Effector CD4-positive, alpha-beta T cell (primary cell): ENCODE measurements around the gene BOD1L1.

Source experiments
- DNase-seq: peaks from one replicate; pipeline ENCODE4 v3.0.0-alpha.2; 2020
- total RNA-seq: gene quantifications from one replicate; lab custom pipeline; 2026; lab: John Stamatoyannopoulos, UW

The BOD1L1 gene
- 195 reads per million, percentile 92 among the genes with 10 or more reads in this experiment for total RNA-seq

DNA sequence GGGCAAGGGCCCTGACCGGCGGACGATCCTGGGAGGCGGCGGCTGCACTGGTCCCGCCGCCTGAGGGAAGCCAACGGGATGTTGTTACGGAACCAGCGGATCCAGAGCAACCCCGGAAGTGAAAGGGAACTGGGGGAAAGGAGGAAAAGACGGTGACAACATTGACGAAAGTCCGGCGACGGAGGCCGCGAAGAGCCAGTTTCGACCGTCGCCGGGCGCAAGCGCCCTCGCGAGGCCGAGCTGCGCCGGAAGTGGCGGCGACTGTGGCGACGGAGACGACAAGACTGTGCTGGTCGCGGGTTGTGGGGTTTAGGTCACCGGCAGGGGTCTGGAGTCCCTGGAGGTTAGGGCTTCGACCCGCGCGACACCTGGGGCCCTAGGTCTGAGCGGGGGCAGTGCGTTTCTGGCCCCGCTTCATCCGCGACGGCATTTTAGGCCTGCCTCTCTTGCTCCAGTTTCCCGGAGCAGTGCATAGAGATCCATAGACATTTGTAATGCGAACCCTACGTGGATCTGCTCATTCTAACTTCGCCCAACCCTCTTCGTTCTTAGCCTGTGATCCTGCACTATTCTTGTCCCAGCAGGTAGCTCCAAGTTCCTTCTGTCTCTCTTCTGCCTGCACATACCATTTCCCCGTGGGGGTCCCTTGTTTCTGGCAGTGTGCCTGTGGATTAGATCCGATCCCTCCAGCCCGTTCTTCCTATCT, at the start of gene BOD1L1:
Gene BOD1L1 (minus strand): TSS at position 120 of the 706 bp plus-strand sequence. CDS start 138 bp downstream, outside the sequence.
- DNase-seq, result peak; percentile 65

DNA sequence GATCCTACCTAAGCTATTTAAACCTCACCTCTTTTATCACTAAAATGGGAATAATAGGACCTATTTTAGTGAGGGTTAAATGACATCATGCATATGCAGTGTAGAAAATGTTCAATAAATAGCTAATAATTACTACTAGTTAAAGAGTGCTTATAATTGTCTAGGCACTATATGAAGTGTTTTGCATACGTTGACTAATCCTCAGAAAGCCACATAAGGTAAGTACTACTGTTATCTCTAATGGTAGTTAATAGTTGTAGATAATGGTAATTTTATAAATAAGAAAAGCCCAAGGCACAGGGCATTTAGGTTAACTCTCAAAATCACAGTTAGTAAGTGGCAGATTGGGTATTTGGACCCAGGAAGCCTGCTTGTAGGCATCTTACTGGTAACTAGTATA, 47.4 kb upstream of the BOD1L1 start:
- DNase-seq, result no peak

DNA sequence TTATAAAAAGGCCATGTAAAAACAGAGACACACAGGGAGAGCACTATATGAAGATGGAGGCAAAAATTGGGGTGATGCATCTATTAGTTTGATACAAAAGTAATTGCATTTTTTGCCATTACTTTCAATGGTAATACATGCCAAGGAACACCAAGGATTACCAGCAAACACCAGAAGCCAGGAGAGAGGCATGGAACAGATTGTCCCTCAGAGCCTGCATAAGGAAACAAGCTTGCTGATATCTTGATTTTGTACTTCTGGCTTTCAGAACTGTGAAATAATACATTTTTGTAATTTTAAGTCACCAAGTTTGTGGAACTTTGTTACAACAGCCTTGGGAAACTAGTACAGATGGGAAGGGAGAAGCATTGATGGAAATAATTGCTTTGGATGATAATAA, 45.6 kb upstream of the BOD1L1 start:
- no peak for DNase-seq

DNA sequence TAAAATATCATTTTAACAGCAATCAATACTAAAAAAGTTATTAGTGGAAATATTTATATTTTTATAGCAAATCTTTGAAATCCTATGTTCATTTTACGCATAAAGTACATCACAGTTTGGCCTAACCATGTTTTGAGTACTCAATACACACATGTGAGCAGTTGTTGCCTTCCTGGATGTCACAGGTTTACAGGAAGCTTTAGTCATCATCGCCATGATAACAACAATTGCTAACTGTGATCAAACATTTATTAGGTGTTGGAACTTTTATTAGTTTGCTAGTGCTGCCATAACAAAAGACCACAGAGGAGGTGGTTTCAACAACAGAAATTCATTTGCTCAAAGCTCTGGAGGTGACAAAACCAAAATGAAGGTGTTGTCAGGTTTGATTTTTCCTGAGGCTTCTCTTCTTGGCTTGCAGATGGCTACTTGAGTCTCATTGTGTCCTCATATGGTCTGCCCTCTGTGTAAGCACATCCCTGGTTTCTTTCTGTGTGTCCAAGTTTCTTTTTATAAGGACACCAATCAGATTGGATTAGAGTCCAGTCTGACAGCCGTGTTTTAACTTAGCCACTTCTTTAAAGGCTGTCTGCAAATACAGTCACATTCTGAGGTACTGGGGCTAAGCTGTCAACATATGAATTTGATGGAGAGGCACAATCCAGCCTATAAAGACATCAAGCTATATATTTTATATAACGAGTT, 43.1 kb upstream of the BOD1L1 start:
- no peak for DNase-seq

DNA sequence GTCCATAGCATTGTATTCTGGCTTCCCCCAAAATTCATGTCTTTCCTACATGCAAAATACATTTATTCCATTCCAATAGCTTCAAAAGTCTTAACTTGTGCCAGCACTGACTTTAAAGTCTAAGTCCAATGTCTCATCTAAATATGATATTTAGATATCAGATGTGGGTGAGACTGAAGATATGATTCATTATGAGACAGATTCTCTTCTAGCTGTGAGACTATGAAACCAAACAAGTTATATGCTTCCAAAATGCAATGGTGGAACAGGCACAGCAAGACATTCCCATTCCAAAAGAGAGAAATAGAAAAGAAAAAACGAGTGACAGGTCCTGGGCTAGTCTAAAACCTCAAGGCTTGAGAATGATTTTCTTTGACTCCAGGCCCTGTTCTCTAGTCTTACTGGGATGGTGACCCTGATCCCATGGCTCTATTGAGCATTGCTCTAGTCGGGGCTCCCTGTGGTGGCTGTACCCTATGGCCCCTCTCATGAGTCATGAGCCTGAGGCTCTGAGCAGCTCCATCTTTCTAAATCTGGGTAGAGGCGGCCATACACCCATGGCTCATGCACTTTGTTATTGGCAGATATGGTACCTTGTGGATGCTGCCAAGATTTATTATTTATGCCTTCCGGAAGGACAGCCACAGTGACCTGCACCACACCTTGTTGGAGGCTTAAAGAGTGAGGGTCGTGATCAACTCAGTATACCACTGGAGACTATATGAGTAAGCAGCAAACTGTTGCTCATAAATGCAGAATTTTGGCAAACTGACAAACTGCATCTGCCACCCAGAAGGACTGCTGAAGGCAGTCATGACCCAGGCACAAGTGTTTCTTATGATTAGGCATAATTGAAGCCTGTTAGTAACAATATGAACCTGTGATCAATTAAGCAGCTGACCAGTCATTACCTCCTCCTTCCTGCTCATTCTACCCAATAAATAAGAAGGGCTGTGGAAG, 38.5 kb upstream of the BOD1L1 start:
- no peak for DNase-seq

DNA sequence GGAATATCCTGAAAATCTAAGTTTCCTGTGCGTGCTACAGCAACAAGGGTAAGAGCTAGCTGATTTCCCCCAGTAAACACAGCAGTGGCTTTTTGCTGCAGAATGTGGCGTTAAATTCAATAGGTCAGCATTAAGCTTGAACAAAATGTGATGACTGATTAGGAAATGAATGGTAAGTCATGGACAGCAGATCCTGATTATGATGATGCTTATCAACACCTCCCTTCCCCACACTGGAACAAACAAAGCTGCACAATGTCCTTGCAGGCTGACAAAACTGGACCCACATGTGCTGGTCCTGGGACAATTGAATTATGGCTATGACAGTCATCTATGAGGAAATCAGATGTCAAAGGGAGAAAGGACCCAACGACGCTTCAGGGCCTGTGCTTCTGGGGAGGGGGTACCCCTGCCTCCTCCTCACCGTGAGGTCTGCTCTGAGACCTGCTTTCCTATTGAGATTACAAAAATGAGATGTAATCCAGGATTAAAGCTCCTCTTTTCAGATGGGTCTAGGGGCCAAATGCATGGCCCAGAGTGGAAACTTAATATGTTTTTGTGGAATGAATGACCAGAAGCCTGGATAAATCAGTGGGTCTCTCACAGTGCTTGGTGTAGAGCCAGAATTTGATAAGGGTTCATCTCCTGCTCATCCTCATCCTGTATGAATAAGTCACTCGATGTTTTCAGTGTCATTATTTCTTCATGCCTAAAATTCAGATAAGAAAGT, 32.0 kb upstream of the BOD1L1 start:
- no peak for DNase-seq

DNA sequence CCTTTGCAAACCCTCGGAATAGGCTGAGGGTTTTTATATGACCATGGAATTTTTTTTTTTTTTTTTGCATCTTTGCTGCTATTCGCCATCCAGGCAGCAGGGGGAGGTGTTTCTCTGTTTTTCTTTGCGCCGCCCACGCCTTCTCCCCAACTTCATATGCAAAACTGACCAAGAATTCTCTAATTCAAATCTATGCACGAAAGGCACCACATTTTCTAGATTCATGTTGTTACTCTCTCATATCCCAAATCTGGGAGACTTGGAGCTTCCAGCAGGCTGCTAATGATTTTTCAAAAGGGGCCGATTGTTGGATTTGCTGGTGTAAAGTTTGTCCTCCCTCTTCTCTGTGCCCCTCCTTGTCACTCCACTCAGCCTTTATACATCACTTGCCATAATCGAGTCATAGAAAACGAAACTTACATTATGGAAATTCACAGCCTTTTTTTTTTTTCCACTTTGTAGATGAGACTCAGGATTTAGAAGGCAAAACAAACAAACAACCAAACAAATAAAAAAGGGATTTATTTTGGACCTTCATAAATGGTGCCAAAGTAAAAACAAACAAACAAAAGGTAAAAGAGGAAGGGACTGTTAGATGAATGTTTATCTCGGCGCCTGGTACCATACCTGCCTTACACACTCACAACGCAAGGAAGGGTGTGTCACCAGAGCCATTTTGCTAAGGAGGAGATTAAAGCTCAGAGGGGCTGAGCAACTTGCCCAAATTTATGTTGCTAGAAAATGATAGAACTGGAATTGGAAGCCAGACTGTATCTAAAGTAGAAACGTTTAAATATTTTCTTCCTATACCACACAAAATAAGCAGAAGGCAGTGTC, 29.3 kb upstream of the BOD1L1 start:
- DNase-seq, result peak; percentile 39

DNA sequence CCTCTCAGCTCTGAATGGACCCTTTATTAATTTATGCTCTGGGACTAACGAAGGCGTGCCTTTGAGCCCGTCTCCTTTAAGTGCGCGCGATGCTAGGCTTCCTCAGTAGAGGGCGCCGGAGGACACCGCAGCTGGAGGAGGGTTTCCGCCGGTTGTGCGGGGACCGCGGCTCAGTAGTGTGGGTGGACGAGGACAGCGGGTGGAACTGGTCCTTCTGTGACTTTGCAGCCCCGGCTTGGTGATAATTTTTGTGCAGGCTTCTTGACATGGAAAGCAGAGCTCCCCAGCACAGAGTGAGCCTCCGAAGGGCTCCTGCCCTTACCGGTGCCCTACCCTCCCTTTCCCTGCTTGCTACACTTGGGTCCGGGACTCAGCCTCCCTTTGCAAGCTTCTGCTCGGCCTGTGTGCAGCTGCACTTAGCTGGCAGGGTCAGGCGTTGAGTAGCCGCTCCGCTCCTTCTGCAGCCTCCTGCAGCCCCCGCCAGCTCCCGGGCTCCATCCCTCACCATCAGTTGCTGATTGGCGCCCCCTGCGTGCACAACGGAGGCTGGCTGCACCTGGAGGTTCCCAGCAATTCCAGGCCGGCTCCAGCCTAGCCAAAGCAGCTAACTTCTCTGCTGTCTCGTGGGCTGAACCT, 26.8 kb upstream of the BOD1L1 start:
- peak; percentile 65 for DNase-seq

DNA sequence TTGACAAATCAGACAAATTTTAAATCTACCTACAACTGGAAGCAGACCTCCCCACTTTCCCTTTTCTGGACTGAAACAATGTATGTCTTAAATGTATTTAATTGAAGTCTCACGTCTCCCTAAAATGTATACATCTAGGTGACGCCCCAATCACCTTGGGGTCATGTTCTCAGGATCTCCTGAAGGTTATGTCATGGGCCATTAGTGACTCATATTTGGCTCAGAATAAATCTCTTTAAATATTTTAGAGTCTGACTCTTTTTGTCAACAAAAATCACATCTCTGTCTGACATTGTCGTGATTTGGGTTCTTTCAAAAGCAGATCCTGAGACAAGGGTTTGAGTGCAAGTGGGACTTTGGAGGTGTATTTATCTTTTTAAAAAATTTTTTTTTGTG, 26.2 kb upstream of the BOD1L1 start:
- no peak for DNase-seq

DNA sequence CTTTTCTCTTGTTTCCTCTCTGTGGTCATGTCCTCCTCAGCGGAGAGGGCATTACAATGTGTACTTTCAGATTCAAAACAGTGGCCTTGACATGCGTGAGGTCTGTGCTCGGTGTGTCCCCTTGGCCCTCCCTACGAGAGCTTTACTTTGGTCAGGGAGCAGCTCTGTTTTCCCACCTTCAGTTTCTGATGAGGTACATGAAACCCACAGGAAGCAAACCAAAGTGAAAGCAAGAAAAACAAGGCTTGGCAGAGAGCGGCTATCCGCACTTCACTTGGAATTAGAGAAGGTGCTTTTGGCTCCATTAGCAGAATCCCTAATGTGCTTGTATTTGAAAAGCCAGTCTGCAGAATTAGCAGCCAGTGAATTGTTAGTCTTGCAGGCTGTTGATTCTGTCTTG, 19.5 kb upstream of the BOD1L1 start:
- no peak for DNase-seq

DNA sequence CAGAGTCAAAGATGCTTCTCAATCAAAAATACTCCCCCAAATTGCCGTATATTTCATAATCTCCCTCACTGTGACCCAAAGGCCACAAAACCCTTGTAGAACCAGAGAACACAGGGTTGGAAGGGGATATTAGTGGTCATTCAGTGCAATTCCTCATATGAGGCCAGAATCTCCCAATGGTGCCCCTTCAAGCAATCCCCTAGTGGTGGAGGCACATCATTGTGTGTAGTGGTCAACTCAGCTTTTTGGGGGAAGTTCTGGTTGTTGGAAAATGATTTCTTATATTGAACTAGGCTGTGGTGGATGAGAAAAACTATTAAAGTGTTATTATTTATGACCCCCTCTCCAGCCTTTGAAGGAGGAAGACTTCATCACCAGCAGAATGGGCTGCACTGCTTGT, 17.6 kb upstream of the BOD1L1 start:
- no peak for DNase-seq

DNA sequence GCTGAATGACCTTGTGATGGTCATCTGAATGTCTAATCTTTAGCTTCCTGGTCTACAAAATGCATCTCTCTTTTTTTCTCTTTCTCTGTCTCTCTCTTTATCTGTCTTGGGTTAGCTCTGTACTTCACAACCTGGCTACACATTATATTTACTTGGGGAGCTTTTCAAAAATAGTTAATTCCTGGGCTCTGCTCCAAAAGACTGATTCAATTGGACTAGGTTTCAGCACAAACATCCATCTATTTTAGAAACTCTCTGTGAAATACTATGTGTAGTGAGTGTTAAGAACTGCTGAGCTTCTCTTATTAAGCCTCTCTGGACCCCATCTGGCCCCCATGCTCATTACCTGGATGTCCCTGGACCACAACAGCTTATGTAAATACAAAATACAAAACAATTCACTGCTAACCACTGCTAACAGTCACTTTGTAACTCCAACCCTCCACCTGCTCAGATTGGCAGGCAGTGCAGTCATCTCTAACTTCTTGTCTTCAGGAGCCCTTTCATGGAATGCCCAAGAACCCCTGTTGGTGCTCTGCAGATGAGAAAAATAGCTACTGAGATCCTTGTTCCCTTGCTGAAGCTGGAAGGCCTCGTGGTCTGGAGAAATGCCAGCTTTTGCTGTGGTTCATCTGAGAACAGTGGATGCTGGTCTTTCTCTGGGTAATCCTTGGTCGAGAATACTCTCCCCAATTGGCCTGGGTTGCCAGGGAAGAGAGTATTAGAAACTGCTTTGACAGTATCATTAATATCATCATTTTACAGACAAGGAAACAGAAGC, 14.8 kb upstream of the BOD1L1 start:
- no peak for DNase-seq

DNA sequence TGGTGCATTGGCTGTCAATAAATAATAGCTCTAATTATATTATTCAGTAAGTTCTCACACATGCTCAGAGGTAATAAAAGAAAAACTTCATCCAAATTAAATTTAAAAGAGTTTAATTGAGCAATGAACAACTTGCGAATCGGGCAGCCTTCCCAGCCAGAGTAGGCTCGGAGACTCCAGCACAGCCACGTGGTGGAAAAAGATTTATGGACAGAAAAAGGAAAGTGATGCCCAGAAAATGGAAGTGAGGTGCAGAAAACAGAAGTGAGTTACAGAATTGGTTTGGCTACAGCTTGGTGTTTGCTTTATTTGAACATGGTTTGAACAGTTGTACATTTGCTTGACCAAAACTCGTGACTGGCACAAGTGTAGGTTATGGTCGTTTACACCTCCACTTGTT, 13.6 kb upstream of the BOD1L1 start:
- no peak for DNase-seq

DNA sequence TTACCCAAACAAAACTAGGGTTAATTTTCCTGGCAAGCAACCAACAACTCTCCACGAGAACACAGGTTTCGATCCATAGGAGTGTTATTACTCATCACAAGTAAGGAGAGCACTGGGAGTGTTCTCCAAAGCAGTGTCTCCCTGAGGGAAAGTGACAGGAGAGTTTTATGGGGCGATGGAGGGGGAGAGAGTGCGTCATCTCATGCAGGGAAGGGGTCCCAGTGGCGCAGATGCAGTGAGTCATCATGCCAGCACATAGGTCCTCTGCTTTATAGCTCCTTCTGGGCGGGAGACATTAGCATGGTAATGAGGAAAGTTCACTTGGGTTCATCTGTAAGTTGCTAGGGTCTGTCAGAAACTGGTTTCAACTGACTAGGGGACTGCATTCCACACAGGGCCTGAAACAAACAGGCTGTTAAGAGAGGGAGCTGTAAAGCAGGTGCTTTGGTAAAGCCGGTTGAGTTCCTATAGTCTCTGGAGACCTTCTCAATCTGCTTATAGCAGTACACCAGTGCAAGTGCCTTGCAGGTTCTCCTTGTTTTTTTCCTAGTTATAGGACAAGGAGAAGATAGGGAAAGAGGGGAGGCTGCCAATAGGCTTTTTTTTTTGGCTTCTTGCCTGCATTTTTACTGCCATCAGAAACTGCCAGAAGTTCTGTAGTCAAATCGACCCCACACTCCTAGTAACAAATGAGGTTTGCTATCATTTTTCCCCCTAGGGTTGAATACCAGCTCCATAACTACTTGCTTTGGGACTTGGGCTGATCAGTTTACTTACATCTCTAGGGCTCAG, 12.8 kb upstream of the BOD1L1 start:
- no peak for DNase-seq

DNA sequence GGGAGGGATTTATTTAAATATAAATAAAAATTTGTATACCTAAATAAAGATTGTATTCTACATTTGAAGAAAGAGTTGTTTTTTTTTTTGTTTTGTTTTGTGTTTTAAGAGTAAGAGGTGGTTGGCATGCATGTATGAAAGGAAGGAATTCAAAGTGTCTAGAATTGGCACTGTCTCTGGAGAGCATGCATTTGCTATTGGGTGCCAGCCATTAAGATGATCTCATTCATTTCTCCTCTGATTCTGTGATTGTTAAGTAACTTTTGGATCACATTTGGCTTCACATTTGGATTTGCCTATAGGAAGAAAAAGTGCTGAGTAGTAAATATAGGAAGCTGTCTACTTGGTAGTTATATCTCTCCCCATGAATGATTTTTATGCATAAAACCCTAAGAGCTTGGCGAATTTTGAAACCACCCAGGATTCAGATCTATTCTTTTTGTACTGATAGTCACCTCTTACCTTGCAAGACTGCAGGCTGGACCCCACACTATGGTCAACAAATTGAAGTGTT, 7.8 kb upstream of the BOD1L1 start:
- DNase-seq, result no peak

DNA sequence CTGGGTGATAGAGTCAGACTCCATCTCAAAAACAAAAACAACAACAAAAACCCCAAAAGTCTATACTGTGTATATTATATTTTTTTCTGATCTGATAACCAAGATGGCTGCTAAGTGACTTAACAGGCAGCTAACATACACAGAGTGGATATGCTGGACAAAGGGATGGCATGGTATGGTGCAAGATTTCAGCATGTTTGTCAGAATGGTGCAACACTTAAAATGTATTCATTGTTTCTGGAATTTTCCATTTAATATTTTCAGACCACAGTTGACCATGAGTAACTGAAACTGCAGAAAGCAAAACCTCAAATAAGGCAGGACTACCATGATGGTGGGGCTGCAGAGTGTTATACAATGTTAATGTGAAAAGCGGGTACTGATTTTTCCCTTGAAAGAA, 6.1 kb upstream of the BOD1L1 start:
- no peak for DNase-seq

DNA sequence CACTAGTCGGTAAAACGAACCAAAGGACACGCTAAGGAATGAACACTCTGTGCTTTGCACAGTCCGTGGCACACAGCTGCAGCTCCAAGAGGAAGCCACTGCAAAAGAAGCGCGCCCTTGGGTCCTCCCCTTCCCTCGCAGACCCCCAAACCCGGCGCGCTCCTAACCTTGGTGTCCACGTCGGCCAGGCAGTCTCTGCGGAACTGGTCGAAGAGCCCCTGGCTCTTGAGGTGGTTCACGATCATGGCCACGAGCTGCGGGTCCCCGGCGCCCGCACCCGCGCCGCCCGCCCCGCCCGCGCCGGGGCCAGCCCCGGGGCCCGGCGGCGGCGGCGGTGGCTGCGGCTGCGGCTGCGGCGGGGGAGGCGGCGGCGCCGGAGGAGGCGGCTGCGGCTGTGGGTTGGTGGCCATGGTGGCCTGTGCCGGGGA, 333 bp downstream of the BOD1L1 start:
- DNase-seq, result no peak

DNA sequence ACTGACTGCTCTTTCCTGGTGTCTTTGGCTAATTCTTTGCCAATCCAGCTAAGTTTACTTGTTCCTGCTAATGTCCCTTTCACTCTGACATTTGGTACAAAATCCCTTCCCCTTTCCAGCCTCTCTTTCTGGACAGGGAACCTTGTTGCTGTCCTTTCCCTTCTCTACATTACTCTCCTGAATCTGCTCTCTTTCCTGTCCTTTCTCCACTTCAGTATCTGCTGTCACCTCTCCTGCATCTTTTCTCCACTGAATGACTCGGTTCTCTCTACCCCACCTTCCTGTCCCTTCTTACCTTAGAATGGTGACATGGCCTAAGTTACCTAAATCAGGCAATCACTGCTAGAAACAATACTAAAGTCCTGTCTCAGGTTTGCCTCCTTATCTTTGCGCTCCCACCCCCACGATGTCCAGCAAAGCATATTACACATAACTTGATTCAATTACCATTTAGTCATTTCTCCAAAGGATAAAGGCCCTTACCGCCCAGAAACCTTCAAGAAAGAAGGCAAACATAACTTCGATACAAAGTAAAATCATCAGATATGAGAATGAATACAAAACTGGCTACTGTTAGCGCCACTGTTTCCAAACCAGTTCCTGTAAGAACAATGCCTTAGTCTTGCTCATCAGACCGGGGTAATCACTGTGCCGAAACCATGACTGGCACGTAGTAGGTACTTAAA, 890 bp downstream of the BOD1L1 start:
- DNase-seq, result no peak
